ENCODE measurements around the gene OR5H14. TPM values are rescaled to one million over a fixed set of nuclear protein-coding genes. Genes with fewer than 3 reads are reported as not detected.
"Not testable (repeated sequence)": the region's sequence is repeated elsewhere in the genome, so short reads cannot be mapped to it uniquely, and the experiment has no call there.

Gene OR5H14
- 0.02 TPM in 1 of 2 replicates, not detected in the other for total RNA-seq

GRCh38 chr3:98147179-98147578 is at the start of gene OR5H14:
TSS of gene OR5H14 (plus strand) at chr3:98147479. CDS start at chr3:98149386, 1,907 bp downstream.
- Mint-ChIP-seq H3K4me1 (ENCODE audit: low read depth) (no peaks in the 10 kb centered on the region), H3K36me3 (ENCODE audit: low read depth) (no peaks in the 10 kb centered on the region), H3K27ac (no peak within 1 kb of the TSS), H3K27me3 (ENCODE audit: low read depth) (peaks cover 2% of the 10 kb centered on the region), H3K9me3 (no peaks in the 10 kb centered on the region), H3K4me3 (ENCODE audit: low read depth) (no peak within 1 kb of the TSS)
- no peak for DNase-seq (ENCODE audit: low spot score)
- intact Hi-C loops (cut with micrococcal nuclease), result no loop called here

- Mint-ChIP-seq H3K9me3 (no peaks in the 10 kb centered on the region), H3K27me3 (ENCODE audit: low read depth) (no peaks in the 10 kb centered on the region), H3K4me1 (ENCODE audit: low read depth) (no peaks in the 10 kb centered on the region), H3K4me3 (ENCODE audit: low read depth) (no peak overlapping the region), H3K36me3 (ENCODE audit: low read depth) (no peaks in the 10 kb centered on the region), H3K27ac (no peak overlapping the region)
- no peak for DNase-seq (ENCODE audit: low spot score)
- intact Hi-C loops (cut with micrococcal nuclease), result no loop called here
These were observed 47.4 kb upstream of the OR5H14 start for GRCh38 chr3:98099848-98100247.

GRCh38 chr3:98108162-98108561 is 39.1 kb upstream of the OR5H14 start:
- no peak overlapping the region for H3K27ac Mint-ChIP-seq
- DNase-seq (ENCODE audit: low spot score), result no peak
- intact Hi-C loops (cut with micrococcal nuclease), result no loop called here
- no peaks in the 10 kb centered on the region for H3K4me1 Mint-ChIP-seq (ENCODE audit: low read depth)
- H3K36me3 Mint-ChIP-seq (ENCODE audit: low read depth), result no peaks in the 10 kb centered on the region
- peaks cover 2% of the 10 kb centered on the region for H3K27me3 Mint-ChIP-seq (ENCODE audit: low read depth)
- no peak overlapping the region for H3K4me3 Mint-ChIP-seq (ENCODE audit: low read depth)
- H3K9me3 Mint-ChIP-seq, result no peaks in the 10 kb centered on the region

GRCh38 chr3:98109807-98110549 is 37.3 kb upstream of the OR5H14 start:
- H3K27me3 Mint-ChIP-seq (ENCODE audit: low read depth), result peaks cover 2% of the 10 kb centered on the region
- H3K4me1 Mint-ChIP-seq (ENCODE audit: low read depth), result no peaks in the 10 kb centered on the region
- H3K36me3 Mint-ChIP-seq (ENCODE audit: low read depth), result no peaks in the 10 kb centered on the region
- H3K27ac Mint-ChIP-seq, result no peak overlapping the region
- no peak for DNase-seq (ENCODE audit: low spot score)
- no peaks in the 10 kb centered on the region for H3K9me3 Mint-ChIP-seq
- intact Hi-C loops (cut with micrococcal nuclease), result no loop called here
- no peak overlapping the region for H3K4me3 Mint-ChIP-seq (ENCODE audit: low read depth)

GRCh38 chr3:98110550-98110908 is 36.8 kb upstream of the OR5H14 start:
- Mint-ChIP-seq H3K4me3 (ENCODE audit: low read depth) (no peak overlapping the region), H3K36me3 (ENCODE audit: low read depth) (no peaks in the 10 kb centered on the region), H3K4me1 (ENCODE audit: low read depth) (no peaks in the 10 kb centered on the region)

GRCh38 chr3:98114264-98114663 is 33.0 kb upstream of the OR5H14 start:
- Mint-ChIP-seq H3K27me3 (ENCODE audit: low read depth) (no peaks in the 10 kb centered on the region), H3K4me1 (ENCODE audit: low read depth) (no peaks in the 10 kb centered on the region), H3K27ac (no peak overlapping the region), H3K9me3 (no peaks in the 10 kb centered on the region), H3K36me3 (ENCODE audit: low read depth) (no peaks in the 10 kb centered on the region), H3K4me3 (ENCODE audit: low read depth) (no peak overlapping the region)
- DNase-seq (ENCODE audit: low spot score), result no peak
- intact Hi-C loops (cut with micrococcal nuclease), result no loop called here

More at GRCh38 chr3:98110550-98110908, 36.8 kb upstream of the OR5H14 start:
- Mint-ChIP-seq H3K27ac (no peak overlapping the region), H3K27me3 (ENCODE audit: low read depth) (peaks cover 2% of the 10 kb centered on the region), H3K9me3 (no peaks in the 10 kb centered on the region)
- no peak for DNase-seq (ENCODE audit: low spot score)
- intact Hi-C loops (cut with micrococcal nuclease), result no loop called here

- no peaks in the 10 kb centered on the region for H3K27me3 Mint-ChIP-seq (ENCODE audit: low read depth)
- intact Hi-C loops (cut with micrococcal nuclease), result no loop called here
- no peak overlapping the region for H3K4me3 Mint-ChIP-seq (ENCODE audit: low read depth)
- H3K4me1 Mint-ChIP-seq (ENCODE audit: low read depth), result no peaks in the 10 kb centered on the region
- H3K36me3 Mint-ChIP-seq (ENCODE audit: low read depth), result no peaks in the 10 kb centered on the region
- no peak overlapping the region for H3K27ac Mint-ChIP-seq
- H3K9me3 Mint-ChIP-seq, result no peaks in the 10 kb centered on the region
- no peak for DNase-seq (ENCODE audit: low spot score)
These were observed 31.6 kb upstream of the OR5H14 start for GRCh38 chr3:98115717-98116116.

- H3K36me3 Mint-ChIP-seq (ENCODE audit: low read depth), result no peaks in the 10 kb centered on the region
- intact Hi-C loops (cut with micrococcal nuclease), result no loop called here
- H3K4me1 Mint-ChIP-seq (ENCODE audit: low read depth), result no peaks in the 10 kb centered on the region
- H3K27me3 Mint-ChIP-seq (ENCODE audit: low read depth), result no peaks in the 10 kb centered on the region
- H3K4me3 Mint-ChIP-seq (ENCODE audit: low read depth), result no peak within 1 kb of the TSS
- no peak within 1 kb of the TSS for H3K27ac Mint-ChIP-seq
- DNase-seq (ENCODE audit: low spot score), result no peak
- H3K9me3 Mint-ChIP-seq, result no peaks in the 10 kb centered on the region
These were observed 16.9 kb upstream of the OR5H14 start, which contains the start of gene OR5H1 for GRCh38 chr3:98130421-98130820. TSS of gene OR5H1 (plus strand) at chr3:98130721. CDS start at chr3:98132698, 1,977 bp downstream.

GRCh38 chr3:98136631-98137030 is 10.6 kb upstream of the OR5H14 start:
- Mint-ChIP-seq H3K27ac (no peak overlapping the region), H3K27me3 (ENCODE audit: low read depth) (no peaks in the 10 kb centered on the region), H3K36me3 (ENCODE audit: low read depth) (no peaks in the 10 kb centered on the region), H3K9me3 (no peaks in the 10 kb centered on the region), H3K4me3 (ENCODE audit: low read depth) (no peak overlapping the region), H3K4me1 (ENCODE audit: low read depth) (no peaks in the 10 kb centered on the region)
- intact Hi-C loops (cut with micrococcal nuclease), result no loop called here
- no peak for DNase-seq (ENCODE audit: low spot score)

- H3K4me1 Mint-ChIP-seq (ENCODE audit: low read depth); intact Hi-C loops (cut with micrococcal nuclease); H3K4me3 Mint-ChIP-seq (ENCODE audit: low read depth); H3K9me3 Mint-ChIP-seq; H3K27me3 Mint-ChIP-seq (ENCODE audit: low read depth); DNase-seq (ENCODE audit: low spot score); H3K36me3 Mint-ChIP-seq (ENCODE audit: low read depth); H3K27ac Mint-ChIP-seq: not testable (repeated sequence)
These were observed 9.3 kb upstream of the OR5H14 start for GRCh38 chr3:98137826-98138557.

- no peaks in the 10 kb centered on the region for H3K36me3 Mint-ChIP-seq (ENCODE audit: low read depth)
- H3K4me1 Mint-ChIP-seq (ENCODE audit: low read depth), result no peaks in the 10 kb centered on the region
- H3K4me3 Mint-ChIP-seq (ENCODE audit: low read depth), result no peak overlapping the region
- no peak overlapping the region for H3K27ac Mint-ChIP-seq
- H3K27me3 Mint-ChIP-seq (ENCODE audit: low read depth), result peaks cover 2% of the 10 kb centered on the region
- no peak for DNase-seq (ENCODE audit: low spot score)
- H3K9me3 Mint-ChIP-seq, result no peaks in the 10 kb centered on the region
- intact Hi-C loops (cut with micrococcal nuclease), result no loop called here
These were observed 6.7 kb upstream of the OR5H14 start for GRCh38 chr3:98140531-98140930.

- H3K36me3 Mint-ChIP-seq (ENCODE audit: low read depth), result no peaks in the 10 kb centered on the region
- no peak for DNase-seq (ENCODE audit: low spot score)
- H3K27me3 Mint-ChIP-seq (ENCODE audit: low read depth), result no peaks in the 10 kb centered on the region
These were observed 1.5 kb downstream of the OR5H14 start for GRCh38 chr3:98148751-98149150.

GRCh38 chr3:98149456-98149855 is 2.2 kb downstream of the OR5H14 start:
- H3K9me3 Mint-ChIP-seq; H3K27me3 Mint-ChIP-seq (ENCODE audit: low read depth); H3K36me3 Mint-ChIP-seq (ENCODE audit: low read depth); intact Hi-C loops (cut with micrococcal nuclease); H3K4me3 Mint-ChIP-seq (ENCODE audit: low read depth); DNase-seq (ENCODE audit: low spot score); H3K27ac Mint-ChIP-seq; H3K4me1 Mint-ChIP-seq (ENCODE audit: low read depth): not testable (repeated sequence)

More at GRCh38 chr3:98148751-98149150, 1.5 kb downstream of the OR5H14 start:
- H3K9me3 Mint-ChIP-seq, result no peaks in the 10 kb centered on the region
- intact Hi-C loops (cut with micrococcal nuclease), result no loop called here
- H3K4me3 Mint-ChIP-seq (ENCODE audit: low read depth), result no peak overlapping the region
- no peak overlapping the region for H3K27ac Mint-ChIP-seq
- no peaks in the 10 kb centered on the region for H3K4me1 Mint-ChIP-seq (ENCODE audit: low read depth)

All from activated T-helper 2 cell treated with anti-CD3 and anti-CD28 coated beads, Interferon-gamma antibody, Interleukin-2, Interleukin-4, amounts not matched to agents 10 μg/mL and 5 μg/mL and 100 μg/mL, durations not matched to agents 14 hours and 24 hours and 36 hours (primary cell).